Natural killer cell (primary cell): ENCODE results near the gene MYLK. TPM values are rescaled to one million over a fixed set of nuclear protein-coding genes. Genes with fewer than 3 reads are reported as not detected.

Experiments used
- ATAC-seq, 3 donors: fragments of 150-1000 bp in 2 of 3; fragments of 200-7000 bp in 1 of 3; cut with Tn5 transposase; 1 replicate in 1 of 3; 2 replicates in 2 of 3; pipeline ENCODE4 v1.10.0; 2021; ENCODE audit warnings: mild to moderate bottlenecking in 2 of 3, moderate library complexity in 2 of 3
- DNase-seq, 2 donors: peaks; one replicate each; pipeline versions ENCODE4 v3.0.0 to v3.0.0-alpha.2; 2013 to 2021; ENCODE audit warnings: mixed read lengths in 1 of 2
- H3K27ac ChIP-seq: one replicate; pipeline ENCODE4 v1.5.1; 2013; ENCODE audit warnings: mild to moderate bottlenecking, low read length
- H3K27me3 ChIP-seq: one replicate; pipeline ENCODE4 v1.6.1; 2013; ENCODE audit warnings: low read length; ENCODE audit not compliant: control insufficient read depth, insufficient read depth
- H3K36me3 ChIP-seq: one replicate; pipeline ENCODE4 v1.6.1; 2013; ENCODE audit warnings: low read length; ENCODE audit not compliant: control insufficient read depth, insufficient read depth
- H3K4me1 ChIP-seq: one replicate; pipeline ENCODE4 v1.6.1; 2013; ENCODE audit warnings: low read length; ENCODE audit not compliant: control insufficient read depth, insufficient read depth
- H3K4me3 ChIP-seq: one replicate; pipeline ENCODE4 v1.5.1; 2013; ENCODE audit warnings: low read length
- H3K9me3 ChIP-seq: one replicate; pipeline ENCODE4 v1.6.1; 2013; ENCODE audit warnings: low read length; ENCODE audit not compliant: control insufficient read depth, insufficient read depth
- H3K27ac Mint-ChIP-seq, 2 donors: one replicate each; pipeline ENCODE4 v1.8.0; 2022; ENCODE audit warnings: mild to moderate bottlenecking in 2 of 2, mixed read lengths in 2 of 2, moderate library complexity in 1 of 2
- H3K27me3 Mint-ChIP-seq, 2 donors: one replicate each; pipeline ENCODE4 v1.8.0; 2022; ENCODE audit warnings: low read depth in 2 of 2, mixed read lengths in 2 of 2
- H3K36me3 Mint-ChIP-seq: one replicate; pipeline ENCODE4 v1.8.0; 2022; ENCODE audit warnings: mixed read lengths
- H3K4me1 Mint-ChIP-seq, 2 donors: one replicate each; pipeline ENCODE4 v1.8.0; 2022; ENCODE audit warnings: mixed read lengths in 2 of 2
- H3K4me3 Mint-ChIP-seq: one replicate; pipeline ENCODE4 v1.8.0; 2022; ENCODE audit warnings: mild to moderate bottlenecking, moderate library complexity, mixed read lengths
- H3K9me3 Mint-ChIP-seq, 2 donors: one replicate each; pipeline ENCODE4 v1.8.0; 2022; ENCODE audit warnings: mixed read lengths in 2 of 2
- CTCF ChIP-seq: fragments of 200-600 bp; IDR thresholded peaks from one replicate; pipeline ENCODE4 v1.8.0; 2022; ENCODE audit warnings: antibody characterized with exemption
- WGBS: methylation state at CpG from one replicate; pipeline ENCODE4 v1.1.7; 2013; ENCODE audit warnings: missing lambda C conversion rate; ENCODE audit not compliant: insufficient coverage; 5-methylcytosine and 5-hydroxymethylcytosine counted together
- intact Hi-C: fragments of 100-400 bp; cut with micrococcal nuclease; formaldehyde crosslinking; loops from one replicate; pipeline ENCODE4 v1.14.2; 2022
- total RNA-seq, 4 donors: library from RNA; stranded (reverse); fragments of 120-200 nt in 1 of 4; gene quantifications; one replicate each; pipeline versions ENCODE4 v1.2.3 to v1.2.4, GENCODE V29; 2013 to 2022

Gene MYLK
- total RNA-seq, 3 donors from 2014 or later (not counting 1 experiment from before 2014, with no cell fraction given) = 0.39 to 5.4 (median 3.4) TPM

DNA sequence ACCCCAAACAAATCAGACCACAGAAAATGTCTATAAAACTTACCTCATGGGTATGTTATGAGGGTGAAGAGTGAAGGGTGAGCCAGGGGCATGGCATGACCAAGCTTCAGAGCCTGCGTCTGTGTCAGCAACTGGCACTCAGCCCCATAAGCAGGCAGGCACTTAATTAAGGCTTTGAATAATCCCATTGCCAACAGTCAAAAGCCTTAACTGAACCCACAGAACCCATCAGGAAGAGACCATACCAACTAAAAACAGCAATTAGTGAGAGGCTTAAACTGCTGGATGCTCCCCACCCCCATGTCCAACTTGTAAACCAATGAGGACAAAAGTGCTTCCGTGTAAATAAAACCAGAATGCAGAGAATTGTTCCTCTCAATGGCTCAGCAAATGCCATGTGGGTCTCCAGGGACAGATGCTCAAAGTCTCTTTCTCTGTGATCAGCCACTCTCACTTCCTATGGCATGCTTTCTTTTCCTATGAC lies 126.0 kb downstream of the MYLK start:
- TF ChIP-seq CTCF = no peak
- Mint-ChIP-seq H3K4me1 (peaks cover 10% of the 10 kb centered on the region in 2 donors), H3K27ac (no peak overlapping the region), H3K4me3 (no peak overlapping the region), H3K36me3 (no peaks in the 10 kb centered on the region), H3K27me3 (peaks cover 0 to 3% of the 10 kb centered on the region in 2 donors), H3K9me3 (no peaks in the 10 kb centered on the region)
- Histone ChIP-seq H3K36me3 (no peaks in the 10 kb centered on the region), H3K4me1 (peaks cover 8% of the 10 kb centered on the region), H3K27me3 (no peaks in the 10 kb centered on the region), H3K4me3 (no peak overlapping the region), H3K27ac (no peak overlapping the region), H3K9me3 (no peaks in the 10 kb centered on the region)
- WGBS = 33% methylated on average over 2 of the region's 2 CpGs
- intact Hi-C loops = no loop called here
- DNase-seq = no peak
- ATAC-seq = no peak

GRCh38 chr3:123757281-123757940 lies 126.7 kb downstream of the MYLK start:
- no peak for TF ChIP-seq CTCF
- H3K4me3 ChIP-seq = no peak overlapping the region
- ATAC-seq (no peak), DNase-seq (no peak)
- Mint-ChIP-seq H3K9me3 (no peaks in the 10 kb centered on the region), H3K27ac (no peak overlapping the region), H3K4me1 (peaks cover 10% of the 10 kb centered on the region in 2 donors), H3K36me3 (no peaks in the 10 kb centered on the region), H3K4me3 (no peak overlapping the region), H3K27me3 (peaks cover 0 to 3% of the 10 kb centered on the region in 2 donors)
- no peaks in the 10 kb centered on the region for H3K36me3 ChIP-seq
- H3K27me3 ChIP-seq = no peaks in the 10 kb centered on the region
- intact Hi-C loops = no loop called here
- H3K9me3 ChIP-seq = no peaks in the 10 kb centered on the region
- no peak overlapping the region for H3K27ac ChIP-seq
- WGBS = 9% methylated on average over 5 of the region's 5 CpGs
- H3K4me1 ChIP-seq = peaks cover 8% of the 10 kb centered on the region

DNA sequence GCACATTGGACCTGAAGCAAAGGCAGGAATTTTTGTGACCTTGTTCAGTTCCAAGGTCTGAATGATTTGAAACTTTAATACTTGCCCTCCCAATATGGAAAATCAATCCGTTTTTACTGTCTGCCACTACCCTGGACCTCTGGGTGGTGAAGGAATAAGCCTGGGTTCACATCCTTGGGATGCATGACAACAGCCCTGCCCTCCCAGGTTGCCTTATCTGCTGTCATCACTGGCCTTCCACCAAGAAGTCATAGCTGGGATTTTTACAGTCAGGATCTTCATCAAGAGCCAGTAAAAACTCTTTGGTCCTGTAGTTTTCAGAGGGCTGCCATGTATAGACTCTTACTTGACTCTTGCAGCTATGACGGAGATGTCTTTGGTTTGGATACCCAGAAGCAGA lies 128.6 kb downstream of the MYLK start:
- H3K27me3 Mint-ChIP-seq = peaks cover 0 to 3% of the 10 kb centered on the region in 2 donors
- no peak for TF ChIP-seq CTCF

DNA sequence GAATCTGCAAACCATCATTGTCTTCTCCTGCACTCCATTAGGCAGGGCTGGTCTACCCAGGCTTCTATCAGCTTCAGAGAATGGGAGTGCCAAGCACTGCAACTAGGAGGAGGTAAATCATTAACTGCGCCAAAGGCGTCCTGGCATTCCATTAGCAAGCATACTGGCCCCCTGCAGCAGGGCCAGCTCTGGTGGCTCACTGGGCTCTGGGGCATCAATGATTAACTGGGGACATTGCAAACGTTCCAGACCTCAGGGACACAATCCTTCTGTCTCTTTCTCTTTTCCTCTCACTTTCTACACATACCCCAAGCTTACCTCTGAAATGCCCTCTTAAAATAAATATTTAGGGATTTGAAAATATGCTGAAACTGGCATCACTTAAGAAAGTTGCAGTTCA lies 129.0 kb downstream of the MYLK start:
- TF ChIP-seq CTCF = no peak
- intact Hi-C loops = no loop called here

More for the DNA sequence above, 128.6 kb downstream of the MYLK start:
- H3K4me3 Mint-ChIP-seq = no peak overlapping the region
- H3K27me3 ChIP-seq = no peaks in the 10 kb centered on the region
- no peaks in the 10 kb centered on the region for H3K36me3 Mint-ChIP-seq
- no peak for ATAC-seq
- H3K27ac Mint-ChIP-seq = no peak overlapping the region
- intact Hi-C loops = no loop called here
- peaks cover 8% of the 10 kb centered on the region for H3K4me1 ChIP-seq
- 78% methylated on average over 2 of the region's 2 CpGs for WGBS
- no peak overlapping the region for H3K4me3 ChIP-seq
- H3K9me3 ChIP-seq = no peaks in the 10 kb centered on the region
- H3K4me1 Mint-ChIP-seq = peaks cover 10% of the 10 kb centered on the region in 2 donors
- DNase-seq = no peak
- H3K36me3 ChIP-seq = no peaks in the 10 kb centered on the region
- no peaks in the 10 kb centered on the region for H3K9me3 Mint-ChIP-seq
- H3K27ac ChIP-seq = no peak overlapping the region

More for the DNA sequence above, 129.0 kb downstream of the MYLK start:
- peaks cover 0 to 3% of the 10 kb centered on the region in 2 donors for H3K27me3 Mint-ChIP-seq
- no peaks in the 10 kb centered on the region for H3K27me3 ChIP-seq
- ATAC-seq (no peak), DNase-seq (no peak)
- peaks cover 8% of the 10 kb centered on the region for H3K4me1 ChIP-seq
- no peaks in the 10 kb centered on the region for H3K36me3 Mint-ChIP-seq
- H3K4me3 Mint-ChIP-seq = no peak overlapping the region
- no peaks in the 10 kb centered on the region for H3K9me3 Mint-ChIP-seq
- no peak overlapping the region for H3K27ac ChIP-seq
- H3K4me1 Mint-ChIP-seq = peaks cover 10% of the 10 kb centered on the region in 2 donors
- H3K27ac Mint-ChIP-seq = no peak overlapping the region
- 91% methylated on average over 3 of the region's 3 CpGs for WGBS
- no peak overlapping the region for H3K4me3 ChIP-seq
- H3K9me3 ChIP-seq = no peaks in the 10 kb centered on the region
- H3K36me3 ChIP-seq = no peaks in the 10 kb centered on the region
